NCI-H460 (cell line): Measurements from ENCODE around the gene GALNT11. TPM values are rescaled to one million over a fixed set of nuclear protein-coding genes. Genes with fewer than 3 reads are reported as not detected.
"Not testable (repeated sequence)": the region's sequence is repeated elsewhere in the genome, so short reads cannot be mapped to it uniquely, and the experiment has no call there.

ENCODE experiments used
- DNase-seq: peaks from one replicate; pipeline ENCODE4 v3.0.0-alpha.2; 2016; ENCODE audit warnings: low read depth; ENCODE audit errors: extremely low read depth
- total RNA-seq: library from RNA; depleted of rRNA; stranded (reverse); fragments of >200 nt; shearing (Covaris generic); gene quantifications from 2 replicates; pipeline ENCODE4 v1.2.3, GENCODE V29; 2014

GALNT11 gene
- total RNA-seq, 1 experiment from 2014 or later: 33.4 TPM

DNA sequence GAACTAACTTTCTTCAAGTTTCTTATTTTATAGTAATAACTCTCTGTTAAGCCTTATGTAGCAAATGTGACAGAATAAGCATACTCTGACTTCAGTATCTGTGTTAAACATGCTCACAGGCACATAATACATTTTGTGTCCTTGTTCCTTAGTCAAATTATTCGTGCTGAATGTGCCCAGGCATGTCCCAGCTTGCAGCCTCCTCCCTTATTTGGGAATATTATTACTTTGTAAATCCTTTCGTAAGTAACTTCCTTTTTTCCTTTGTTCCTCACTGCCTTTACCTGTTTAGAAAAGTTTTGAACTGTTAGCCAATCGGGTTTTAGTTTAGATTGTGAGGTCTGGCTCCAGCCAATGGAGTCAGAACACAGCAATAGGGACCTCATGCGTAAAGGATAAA is 46.9 kb downstream of the GALNT11 start:
- DNase-seq: no peak

DNA sequence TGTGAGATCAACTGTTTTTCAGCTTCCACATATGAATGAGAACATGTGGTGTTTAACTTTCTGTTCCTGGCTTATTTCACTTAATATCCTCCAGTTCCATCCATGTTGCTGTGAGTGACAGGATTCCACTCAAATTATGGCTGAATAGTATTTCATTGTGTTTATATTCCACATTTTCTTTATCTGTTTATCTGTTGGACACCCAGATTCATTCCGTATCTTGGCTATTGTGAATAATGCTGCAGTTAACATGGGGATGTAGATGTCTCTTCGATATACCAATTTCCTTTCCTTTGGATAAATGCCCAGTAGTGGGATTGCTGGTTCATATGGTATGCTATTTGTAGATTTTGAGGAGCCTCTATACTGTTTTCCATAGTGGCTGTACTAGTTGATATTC is 47.9 kb downstream of the GALNT11 start:
- DNase-seq: no peak

DNA sequence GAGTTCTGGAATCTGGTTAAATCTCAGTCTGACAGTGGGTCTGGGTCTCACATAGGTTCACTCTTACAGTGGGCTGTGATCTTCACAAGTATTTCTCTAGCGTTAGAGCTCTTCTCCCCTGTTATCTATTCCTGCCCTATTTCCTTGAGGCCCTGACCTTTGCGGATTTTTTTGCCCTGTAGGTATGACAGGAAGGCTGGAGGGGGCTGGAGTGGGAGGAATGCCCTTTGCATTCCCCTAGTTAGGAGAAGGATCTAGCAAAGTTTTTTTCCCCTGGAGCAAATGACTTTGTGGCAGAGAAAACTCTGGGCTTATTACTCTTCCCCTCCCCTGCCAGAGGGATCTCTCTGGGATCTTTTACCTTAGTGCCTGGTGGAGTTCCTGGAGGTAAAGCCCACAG is 49.2 kb downstream of the GALNT11 start:
- DNase-seq: no peak

DNA sequence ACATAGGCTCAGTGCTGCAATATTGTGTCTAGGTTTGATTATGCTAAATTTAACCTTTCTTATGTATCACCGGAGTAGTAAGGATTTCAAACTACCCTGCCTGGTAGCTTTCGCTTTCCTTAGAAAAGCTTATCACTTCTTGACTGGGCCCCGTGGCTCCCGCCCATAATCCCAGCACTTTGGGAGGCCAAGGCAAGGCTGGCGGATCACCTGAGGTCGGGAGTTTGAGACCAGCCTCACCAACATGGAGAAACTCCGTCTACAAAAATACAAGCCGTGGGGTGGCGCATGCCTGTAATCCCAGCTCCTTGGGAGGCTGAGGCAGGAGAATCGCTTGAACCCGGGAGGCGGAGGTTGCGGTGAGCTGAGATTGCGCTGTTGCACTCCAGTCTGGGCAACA is 49.9 kb downstream of the GALNT11 start:
- not testable (repeated sequence) for DNase-seq

DNA sequence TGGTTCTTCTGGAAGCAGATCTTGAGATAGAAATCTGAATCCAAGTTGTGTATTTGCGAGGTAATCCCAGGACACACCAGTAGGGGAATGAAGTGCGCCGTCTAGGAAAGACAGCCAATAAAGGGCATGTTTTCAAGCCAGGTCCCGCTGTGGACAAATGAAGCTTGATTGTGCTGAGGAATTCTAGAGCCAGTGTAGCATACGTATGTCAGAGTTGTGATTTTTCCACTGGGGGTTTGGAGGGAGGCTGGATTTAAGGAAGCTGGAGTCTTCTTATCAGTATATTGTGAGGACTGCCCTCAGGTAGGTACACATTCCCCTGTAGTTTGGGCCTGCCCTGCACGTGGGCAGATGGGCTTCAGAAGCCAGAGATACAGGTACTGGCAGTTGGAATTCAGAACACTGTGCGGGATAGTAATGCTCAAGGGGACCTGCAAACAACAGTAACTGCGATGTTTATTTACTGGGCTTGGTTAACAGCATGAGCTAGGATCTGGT is 50.9 kb downstream of the GALNT11 start:
- peak; percentile 24 for DNase-seq

DNA sequence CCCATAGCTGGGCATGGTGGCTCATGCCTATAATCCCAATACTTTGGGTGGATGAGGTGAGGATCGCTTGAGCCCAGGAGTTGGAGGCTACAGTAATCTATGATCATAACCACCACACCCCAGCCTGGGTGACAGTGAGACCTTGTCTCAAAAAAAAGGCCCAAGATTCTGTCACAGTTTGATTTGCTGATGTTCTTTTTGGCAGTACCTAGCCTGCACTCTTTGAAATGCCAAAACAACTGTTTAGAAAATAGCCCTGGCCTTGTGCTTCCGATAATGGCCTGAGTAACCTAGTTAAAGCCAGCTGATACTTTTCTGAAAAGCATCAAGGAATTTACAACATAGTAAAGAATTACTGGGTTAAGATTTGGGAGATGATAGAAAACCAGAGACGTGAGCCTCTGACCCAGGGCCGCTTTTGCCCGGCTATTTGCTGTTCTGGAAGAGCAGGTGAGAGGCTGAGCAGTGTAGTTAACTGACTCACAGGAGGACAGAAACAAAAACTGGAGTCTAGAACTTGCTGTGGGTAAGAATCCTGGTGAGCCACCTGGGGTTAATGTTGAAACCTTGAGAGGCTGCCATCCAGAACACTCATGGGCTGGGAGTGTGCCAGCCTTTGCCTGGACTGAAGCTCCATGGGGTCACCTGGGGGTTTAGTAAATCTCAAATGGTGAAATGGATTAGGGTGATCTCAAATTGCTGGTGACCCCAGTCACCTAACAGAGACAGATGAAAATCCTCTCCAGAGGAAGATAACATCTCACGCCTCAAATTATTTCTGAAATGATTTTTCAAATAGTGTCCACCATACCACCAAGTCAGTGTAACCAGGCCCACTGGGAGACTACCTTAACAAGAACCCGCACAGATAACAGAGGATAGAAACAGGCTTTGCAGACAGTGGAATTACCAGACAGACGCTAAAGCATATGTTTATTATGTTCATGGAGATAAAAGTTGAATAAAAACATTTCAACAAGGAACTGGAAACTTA is 51.8 kb downstream of the GALNT11 start:
- DNase-seq: no peak

DNA sequence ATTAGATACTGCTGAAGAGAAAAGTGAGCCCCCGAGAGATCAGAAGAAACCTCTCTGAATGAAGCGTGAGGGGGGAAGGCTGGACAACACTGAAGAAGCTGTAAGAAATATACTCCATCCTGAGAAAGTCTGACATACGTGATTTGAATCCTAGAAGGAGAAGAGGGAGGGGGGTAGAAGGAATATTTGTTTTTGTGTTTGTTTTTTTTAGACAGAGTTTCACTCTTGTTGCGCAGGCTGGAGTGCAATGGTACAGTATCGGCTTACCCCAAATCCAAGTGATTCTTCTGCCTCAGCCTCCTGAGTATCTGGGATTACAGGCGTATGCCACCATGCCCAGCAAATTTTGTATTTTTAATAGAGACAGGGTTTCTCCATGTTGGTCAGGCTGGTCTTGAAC is 52.6 kb downstream of the GALNT11 start:
- DNase-seq: no peak

DNA sequence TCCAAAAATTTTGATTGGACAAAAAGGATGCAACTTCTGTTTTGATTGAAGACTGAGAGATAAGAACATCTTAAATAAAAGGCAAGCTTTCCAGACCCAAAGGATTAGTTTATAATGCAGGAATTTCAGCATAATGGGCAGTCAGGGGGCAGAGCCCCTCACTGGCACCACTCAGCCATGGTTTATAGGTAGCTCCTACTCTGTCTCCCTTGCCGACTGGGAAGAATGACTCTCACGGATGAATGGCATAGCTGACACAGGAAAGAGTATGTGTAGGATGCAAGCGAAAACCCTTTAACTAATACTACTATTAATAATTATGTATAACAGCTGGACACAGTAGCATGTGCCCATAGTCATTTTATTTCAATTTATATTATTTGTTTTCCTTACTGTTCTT is 53.3 kb downstream of the GALNT11 start:
- no peak for DNase-seq

DNA sequence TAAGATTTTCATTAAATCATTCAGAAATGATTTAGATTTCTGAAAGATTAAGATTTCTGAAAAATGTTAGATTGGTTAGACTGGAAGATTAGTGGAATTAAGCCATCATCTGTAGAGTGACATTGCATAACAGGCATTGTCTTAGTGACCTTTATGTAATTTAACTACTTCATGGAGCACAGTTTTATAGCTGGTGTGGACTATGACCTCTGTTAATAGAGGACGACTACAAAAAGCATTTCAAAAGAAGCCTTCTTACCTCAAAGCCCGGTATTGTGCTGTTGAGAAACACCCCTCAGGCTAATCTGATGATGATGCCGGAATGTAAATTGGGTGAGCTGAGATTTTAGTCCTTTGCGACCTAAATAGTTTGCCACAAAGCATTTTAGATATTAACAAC is 55.6 kb downstream of the GALNT11 start:
- no peak for DNase-seq

DNA sequence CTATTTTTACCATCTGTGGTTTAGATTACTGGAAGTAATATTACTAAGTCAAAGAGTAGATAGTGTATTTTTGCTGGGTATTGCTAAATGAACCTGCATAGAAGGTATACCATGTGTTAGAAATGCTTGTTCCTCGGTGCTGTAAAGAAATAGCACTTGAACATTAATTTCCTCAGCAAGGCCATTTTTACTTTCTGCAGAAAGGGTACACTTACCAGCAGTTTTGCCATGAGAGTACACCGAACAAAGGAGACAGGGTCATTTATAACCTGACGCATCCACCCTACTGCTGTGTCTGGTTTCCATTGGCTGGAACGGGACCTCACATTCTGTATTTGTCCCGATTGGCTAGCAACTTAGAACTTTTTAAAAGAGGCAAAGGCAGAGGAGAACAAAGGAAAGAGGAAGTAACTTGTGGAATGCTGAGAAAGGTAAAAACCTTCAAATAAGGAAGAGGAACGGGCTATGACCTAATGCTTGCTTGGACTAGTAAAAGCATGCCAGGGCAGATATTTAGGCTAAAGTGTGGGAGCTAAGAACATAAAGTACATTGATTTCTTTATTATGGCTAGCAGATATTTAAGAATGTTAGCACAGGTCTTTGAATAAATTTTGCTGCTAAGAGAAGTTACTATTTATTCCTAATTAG is 56.7 kb downstream of the GALNT11 start:
- DNase-seq: not testable (repeated sequence)

DNA sequence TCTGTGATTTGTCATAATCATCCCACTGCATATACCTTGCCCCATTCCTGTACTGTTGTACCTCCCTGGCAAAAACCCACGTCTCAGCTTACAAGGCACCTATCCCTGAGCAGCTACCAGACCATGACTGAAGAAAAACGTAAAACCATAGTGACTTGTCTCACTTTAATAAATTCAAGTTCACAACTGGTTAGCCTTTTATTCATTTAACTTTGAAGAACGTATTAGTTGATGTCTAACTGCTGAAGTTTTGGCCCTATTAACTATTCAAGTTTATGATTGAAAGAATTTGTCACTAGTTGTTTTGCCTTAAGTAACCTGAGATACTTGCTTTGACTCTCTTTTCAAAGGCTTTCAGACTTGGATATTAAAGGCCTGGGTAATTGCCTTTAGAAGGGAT is 59.7 kb downstream of the GALNT11 start:
- no peak for DNase-seq

DNA sequence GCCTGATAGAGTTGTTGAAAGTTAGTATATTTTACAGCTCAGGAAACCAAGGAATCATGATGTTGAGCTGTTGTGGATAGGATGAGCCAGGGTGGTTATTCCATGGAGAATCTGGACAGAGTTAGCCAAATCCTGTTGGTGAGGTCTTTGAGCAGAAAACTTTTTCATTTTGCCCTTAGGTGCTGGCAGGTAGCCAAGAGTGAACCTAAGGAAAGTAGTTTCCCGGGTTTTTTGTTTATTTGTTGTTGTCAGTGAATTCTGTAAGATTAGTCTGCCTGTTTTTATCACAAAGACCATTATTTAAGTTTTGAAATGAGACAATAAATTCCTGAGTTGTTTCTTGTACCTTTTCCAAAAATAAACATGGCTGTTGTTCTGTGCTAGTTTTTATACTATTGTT is 61.0 kb downstream of the GALNT11 start:
- no peak for DNase-seq

DNA sequence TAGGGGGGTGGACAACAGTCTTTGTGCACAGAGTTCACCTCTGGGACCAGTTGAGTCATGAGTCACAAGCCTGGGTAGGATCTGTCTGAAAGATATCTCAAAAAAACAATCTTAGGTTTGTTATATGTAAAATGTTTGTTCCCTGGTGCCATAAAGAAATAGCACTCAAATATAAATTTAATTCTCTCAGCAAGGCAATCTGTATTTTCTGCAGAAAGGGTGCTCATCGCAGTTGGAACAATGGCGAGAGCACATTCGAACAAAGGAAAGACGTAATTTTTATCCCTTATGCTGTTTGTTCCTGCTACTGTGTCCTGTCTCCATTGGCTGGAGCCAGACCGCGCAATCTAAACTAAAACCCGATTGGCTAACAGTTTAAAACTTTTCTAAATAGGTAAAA is 63.7 kb downstream of the GALNT11 start:
- DNase-seq: no peak

DNA sequence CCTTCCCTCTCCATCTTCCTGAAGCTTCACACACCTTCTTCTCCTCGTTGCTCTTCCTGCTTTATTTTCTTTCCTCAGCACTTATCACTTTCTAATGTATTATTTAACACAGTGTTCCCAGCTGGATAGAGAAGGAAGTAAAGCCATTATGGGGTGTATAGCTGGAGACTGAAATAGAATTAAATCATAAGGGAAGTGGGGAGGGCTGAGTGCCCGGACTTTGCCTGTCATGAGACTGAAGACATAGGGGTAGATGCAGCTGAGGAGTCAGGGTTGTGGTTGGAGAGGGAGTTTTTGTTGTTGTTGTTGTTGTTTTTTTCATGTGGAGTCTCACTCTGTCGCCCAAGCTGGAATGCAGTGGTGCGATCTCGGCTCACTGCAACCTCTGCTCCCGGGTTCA is 65.3 kb downstream of the GALNT11 start:
- no peak for DNase-seq

DNA sequence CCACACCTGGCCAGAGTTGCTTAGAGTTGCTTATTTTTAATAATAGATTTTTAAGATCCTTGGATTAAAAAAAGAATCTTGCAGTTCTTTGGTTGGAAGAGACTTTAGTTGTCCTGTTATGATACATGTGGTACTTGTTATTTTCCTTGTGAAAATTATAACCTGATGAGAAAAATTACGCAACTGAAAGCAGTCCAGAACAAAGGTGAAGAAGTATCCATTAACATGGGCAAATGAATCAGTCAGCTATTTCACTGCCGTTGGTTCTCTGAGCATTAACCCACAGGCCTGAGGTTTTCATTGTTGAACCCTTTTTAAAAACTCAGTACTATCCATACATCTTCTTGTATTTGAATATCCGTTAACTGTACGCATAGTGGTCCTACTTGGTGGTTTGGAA is 68.2 kb downstream of the GALNT11 start:
- no peak for DNase-seq

DNA sequence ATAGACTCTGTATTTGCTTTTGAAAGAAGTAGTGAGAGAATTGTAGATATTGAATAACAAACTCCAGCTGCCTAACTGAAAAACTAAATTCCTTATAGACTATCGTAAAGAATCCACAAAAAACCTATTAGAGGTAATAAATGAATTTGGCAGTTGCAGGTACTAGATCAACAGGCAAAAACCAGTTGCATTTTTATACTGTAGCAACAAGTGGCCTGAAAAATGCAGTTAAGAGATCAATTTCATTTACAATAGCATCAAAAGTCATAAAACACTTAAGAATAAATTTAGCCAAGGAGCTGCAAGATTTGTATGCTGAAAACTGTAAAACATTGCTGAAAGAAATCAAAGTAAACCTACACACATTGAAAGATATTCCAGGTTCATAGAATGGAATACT is 70.3 kb downstream of the GALNT11 start:
- no peak for DNase-seq

DNA sequence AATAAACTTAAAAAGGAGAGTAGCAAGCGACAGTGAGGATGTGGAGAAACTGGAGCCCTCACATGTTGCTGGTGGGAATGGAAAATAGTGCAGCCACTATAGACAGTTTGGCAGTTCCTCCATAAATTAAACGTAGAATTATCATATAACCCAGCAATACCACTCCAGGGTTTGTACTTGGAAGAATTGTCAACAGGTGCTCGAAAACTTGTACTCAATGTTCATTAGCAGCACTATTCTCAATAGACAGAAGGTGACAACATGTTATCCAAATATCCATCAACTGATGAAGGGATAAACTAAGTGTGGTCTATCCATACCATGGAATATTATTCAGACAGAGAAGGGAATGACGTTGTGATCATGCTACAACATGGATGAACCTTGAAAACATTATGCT is 71.9 kb downstream of the GALNT11 start:
- DNase-seq: no peak

DNA sequence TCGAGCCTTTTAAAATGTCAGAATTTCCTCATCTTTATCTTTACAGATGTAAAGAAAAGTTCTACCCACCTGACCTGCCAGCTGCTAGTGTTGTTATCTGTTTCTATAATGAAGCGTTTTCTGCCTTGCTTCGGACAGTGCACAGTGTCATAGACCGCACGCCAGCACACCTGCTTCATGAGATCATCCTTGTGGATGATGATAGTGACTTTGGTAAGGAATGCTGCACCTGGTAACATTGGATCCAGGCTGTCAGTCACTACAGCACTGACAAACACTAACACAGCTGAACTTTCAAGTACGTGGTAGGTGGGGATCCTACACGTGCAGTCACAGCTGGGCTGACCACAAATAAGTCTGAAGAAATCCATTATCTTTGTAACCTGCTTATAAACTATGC is 77.6 kb downstream of the GALNT11 start:
- DNase-seq: no peak

DNA sequence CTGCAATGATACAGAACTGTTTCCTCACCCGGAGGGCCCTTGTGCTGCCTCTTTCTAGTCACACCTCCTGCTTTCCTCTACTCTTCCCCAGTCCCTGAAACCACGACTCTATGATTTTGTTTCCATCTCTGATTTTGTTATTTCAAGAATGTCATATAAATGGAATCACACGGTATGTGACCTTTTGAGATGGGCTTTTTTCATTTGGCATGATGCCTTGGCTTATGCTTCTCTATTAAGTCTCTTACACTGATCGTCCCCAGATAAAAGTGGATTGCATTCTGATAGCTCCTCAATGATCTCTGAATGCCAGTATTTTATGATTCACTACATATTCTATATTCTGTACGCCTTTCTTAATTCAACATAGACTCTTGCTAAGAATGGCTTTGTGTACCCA is 78.2 kb downstream of the GALNT11 start:
- no peak for DNase-seq

DNA sequence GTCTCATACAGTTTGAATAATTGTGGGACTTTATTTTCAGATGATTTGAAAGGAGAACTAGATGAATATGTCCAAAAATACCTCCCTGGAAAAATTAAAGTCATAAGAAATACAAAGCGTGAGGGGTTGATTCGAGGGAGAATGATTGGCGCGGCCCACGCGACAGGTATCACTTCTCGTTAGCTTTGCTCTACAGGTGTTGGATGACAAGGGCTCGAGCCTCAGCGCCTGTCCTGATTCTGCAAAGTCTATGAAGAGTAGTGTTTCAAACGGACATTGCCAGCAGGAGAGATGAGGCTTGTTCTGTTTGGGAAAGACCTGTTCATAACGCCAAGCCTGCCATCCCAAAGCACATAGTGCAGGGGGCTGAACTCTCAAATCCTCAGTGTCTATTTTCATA is 79.7 kb downstream of the GALNT11 start:
- no peak for DNase-seq

DNA sequence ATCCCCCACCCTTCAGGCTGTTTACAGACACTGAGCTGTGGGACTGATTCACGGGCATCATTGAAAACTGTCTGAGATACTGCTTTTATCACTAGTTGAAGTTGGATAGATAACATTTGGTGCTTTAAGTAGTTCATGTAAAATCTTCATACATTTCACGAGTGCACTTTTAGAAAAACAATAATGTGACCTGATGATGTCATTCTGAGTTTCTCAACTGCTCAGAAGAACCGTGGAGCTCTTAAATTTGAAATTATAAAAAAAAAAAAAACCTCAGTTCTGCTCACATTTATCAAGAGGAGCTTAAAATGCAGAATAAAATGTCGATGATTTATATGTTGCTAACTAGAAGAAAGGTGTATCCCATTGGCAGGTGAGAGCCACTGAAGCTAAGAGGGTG is 81.5 kb downstream of the GALNT11 start:
- DNase-seq: no peak

DNA sequence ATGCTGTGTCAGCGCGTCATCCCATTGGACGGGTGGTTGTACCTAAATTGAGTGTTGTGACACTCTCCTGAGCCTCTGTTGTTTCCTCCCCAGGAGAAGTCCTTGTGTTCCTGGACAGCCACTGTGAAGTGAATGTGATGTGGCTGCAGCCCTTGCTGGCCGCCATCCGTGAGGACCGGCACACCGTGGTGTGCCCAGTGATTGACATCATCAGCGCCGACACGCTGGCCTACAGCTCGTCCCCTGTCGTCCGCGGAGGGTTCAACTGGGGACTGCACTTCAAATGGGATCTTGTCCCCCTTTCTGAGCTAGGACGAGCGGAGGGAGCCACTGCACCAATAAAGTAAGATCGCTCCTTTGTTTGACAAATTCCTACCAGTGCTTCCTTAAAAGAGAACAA is 82.5 kb downstream of the GALNT11 start:
- no peak for DNase-seq
